WTC11 (cell line): ENCODE measurements around the gene NDUFV3.

ENCODE experiments used
- CREM ChIP-seq: sonication (generic); formaldehyde crosslinking; IDR thresholded peaks from 2 replicates; pipeline ENCODE4 v1.8.1; 2022; ENCODE audit warnings: mild to moderate bottlenecking, missing genetic modification reagents, moderate library complexity
- FOXP1 ChIP-seq: sonication (generic); formaldehyde crosslinking; IDR thresholded peaks from 2 replicates; pipeline ENCODE4 v1.8.0; 2022; ENCODE audit warnings: missing genetic modification reagents, mild to moderate bottlenecking, moderate library complexity, borderline replicate concordance
- NFATC4 ChIP-seq: fragments of 250-450 bp; sonication (Bioruptor Pico); IDR thresholded peaks from 2 replicates; pipeline ENCODE4 v1.9.0; 2021; ENCODE audit warnings: mild to moderate bottlenecking
- NR1H2 ChIP-seq: sonication (generic); formaldehyde crosslinking; IDR thresholded peaks from 2 replicates; pipeline ENCODE4 v1.9.0; 2021; ENCODE audit warnings: mild to moderate bottlenecking, moderate library complexity, missing genetic modification reagents
- OVOL2 ChIP-seq: fragments of 250-450 bp; sonication (Bioruptor Pico); IDR thresholded peaks from 2 replicates; pipeline ENCODE4 v1.9.0; 2021; ENCODE audit warnings: mild to moderate bottlenecking, borderline replicate concordance
- TP53 ChIP-seq: sonication (generic); formaldehyde crosslinking; IDR thresholded peaks from 2 replicates; pipeline ENCODE4 v1.8.1; 2023; ENCODE audit warnings: mild to moderate bottlenecking, missing genetic modification reagents
- TF ChIP-seq, protein P1 (sequence below): fragments of 200-600 bp; IDR thresholded peaks from 2 replicates; pipeline ENCODE4 v1.8.0; 2022; ENCODE audit warnings: antibody characterized with exemption
- TF ChIP-seq, protein P2 (sequence below): sonication (generic); formaldehyde crosslinking; IDR thresholded peaks from 2 replicates; pipeline ENCODE4 v1.8.0; 2022; ENCODE audit warnings: mild to moderate bottlenecking, missing genetic modification reagents
- TF ChIP-seq, protein P3 (sequence below): sonication (generic); formaldehyde crosslinking; IDR thresholded peaks from 2 replicates; pipeline ENCODE4 v1.8.0; 2022; ENCODE audit warnings: mild to moderate bottlenecking, missing genetic modification reagents
- TF ChIP-seq, protein P4 (sequence below): sonication (generic); formaldehyde crosslinking; IDR thresholded peaks from 2 replicates; pipeline ENCODE4 v1.8.1; 2022; ENCODE audit warnings: missing genetic modification reagents, borderline replicate concordance

DNA sequence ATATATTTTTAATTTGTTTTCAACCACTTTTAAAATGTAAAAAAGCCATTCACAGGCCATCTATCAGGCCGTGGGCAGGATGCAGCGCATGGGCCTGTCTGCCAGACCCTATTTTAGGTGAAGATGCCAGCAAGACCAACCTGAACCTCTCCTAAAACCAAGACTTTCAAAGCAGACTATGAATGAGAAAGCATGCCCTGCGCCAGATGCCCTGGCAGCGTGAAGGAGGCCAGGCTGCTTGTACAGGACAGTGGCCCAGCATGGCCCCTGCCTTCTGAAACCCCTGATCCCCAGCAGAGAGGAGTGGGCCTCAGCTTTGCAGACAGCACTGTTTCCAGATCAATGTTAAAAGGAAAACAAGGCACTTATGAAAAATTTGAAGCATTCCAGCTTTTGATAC, 45.4 kb upstream of the NDUFV3 start:
- TF ChIP-seq, protein P1, sequence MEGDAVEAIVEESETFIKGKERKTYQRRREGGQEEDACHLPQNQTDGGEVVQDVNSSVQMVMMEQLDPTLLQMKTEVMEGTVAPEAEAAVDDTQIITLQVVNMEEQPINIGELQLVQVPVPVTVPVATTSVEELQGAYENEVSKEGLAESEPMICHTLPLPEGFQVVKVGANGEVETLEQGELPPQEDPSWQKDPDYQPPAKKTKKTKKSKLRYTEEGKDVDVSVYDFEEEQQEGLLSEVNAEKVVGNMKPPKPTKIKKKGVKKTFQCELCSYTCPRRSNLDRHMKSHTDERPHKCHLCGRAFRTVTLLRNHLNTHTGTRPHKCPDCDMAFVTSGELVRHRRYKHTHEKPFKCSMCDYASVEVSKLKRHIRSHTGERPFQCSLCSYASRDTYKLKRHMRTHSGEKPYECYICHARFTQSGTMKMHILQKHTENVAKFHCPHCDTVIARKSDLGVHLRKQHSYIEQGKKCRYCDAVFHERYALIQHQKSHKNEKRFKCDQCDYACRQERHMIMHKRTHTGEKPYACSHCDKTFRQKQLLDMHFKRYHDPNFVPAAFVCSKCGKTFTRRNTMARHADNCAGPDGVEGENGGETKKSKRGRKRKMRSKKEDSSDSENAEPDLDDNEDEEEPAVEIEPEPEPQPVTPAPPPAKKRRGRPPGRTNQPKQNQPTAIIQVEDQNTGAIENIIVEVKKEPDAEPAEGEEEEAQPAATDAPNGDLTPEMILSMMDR, result no peak
- no peak for TF ChIP-seq NFATC4
- TF ChIP-seq TP53 (CRISPR knock-in tag), result no peak
- no peak for TF ChIP-seq NR1H2 (CRISPR knock-in tag)
- no peak for TF ChIP-seq FOXP1
- TF ChIP-seq, protein P2, sequence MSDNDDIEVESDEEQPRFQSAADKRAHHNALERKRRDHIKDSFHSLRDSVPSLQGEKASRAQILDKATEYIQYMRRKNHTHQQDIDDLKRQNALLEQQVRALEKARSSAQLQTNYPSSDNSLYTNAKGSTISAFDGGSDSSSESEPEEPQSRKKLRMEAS (CRISPR knock-in tag), result no peak
- TF ChIP-seq, protein P3, sequence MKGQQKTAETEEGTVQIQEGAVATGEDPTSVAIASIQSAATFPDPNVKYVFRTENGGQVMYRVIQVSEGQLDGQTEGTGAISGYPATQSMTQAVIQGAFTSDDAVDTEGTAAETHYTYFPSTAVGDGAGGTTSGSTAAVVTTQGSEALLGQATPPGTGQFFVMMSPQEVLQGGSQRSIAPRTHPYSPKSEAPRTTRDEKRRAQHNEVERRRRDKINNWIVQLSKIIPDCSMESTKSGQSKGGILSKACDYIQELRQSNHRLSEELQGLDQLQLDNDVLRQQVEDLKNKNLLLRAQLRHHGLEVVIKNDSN, result no peak
- no peak for TF ChIP-seq CREM
- TF ChIP-seq, protein P4, sequence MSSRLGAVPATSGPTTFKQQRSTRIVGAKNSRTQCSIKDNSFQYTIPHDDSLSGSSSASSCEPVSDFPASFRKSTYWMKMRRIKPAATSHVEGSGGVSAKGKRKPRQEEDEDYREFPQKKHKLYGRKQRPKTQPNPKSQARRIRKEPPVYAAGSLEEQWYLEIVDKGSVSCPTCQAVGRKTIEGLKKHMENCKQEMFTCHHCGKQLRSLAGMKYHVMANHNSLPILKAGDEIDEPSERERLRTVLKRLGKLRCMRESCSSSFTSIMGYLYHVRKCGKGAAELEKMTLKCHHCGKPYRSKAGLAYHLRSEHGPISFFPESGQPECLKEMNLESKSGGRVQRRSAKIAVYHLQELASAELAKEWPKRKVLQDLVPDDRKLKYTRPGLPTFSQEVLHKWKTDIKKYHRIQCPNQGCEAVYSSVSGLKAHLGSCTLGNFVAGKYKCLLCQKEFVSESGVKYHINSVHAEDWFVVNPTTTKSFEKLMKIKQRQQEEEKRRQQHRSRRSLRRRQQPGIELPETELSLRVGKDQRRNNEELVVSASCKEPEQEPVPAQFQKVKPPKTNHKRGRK (CRISPR knock-in tag), result no peak
- TF ChIP-seq OVOL2 (CRISPR knock-in tag), result no peak
